Trophoblast cell (in vitro differentiated cells and primary cell): ENCODE data around the gene TMPRSS11B.
A peak's percentile ranks its signal among the peaks of the same experiment; 100 is the strongest.

ENCODE experiments used
- DNase-seq, 2 donors: peaks; one replicate each; pipeline ENCODE4 v3.0.0-alpha.2; 2016
- H2AFZ ChIP-seq: 2 replicates; pipeline ENCODE4 v1.6.1; 2013; ENCODE audit warnings: low read length, moderate library complexity, mild to moderate bottlenecking; ENCODE audit not compliant: insufficient read depth, poor library complexity
- H2AK5ac ChIP-seq: 2 replicates; pipeline ENCODE4 v1.6.1; 2013; ENCODE audit warnings: mild to moderate bottlenecking, low read length
- H2BK120ac ChIP-seq: 2 replicates; pipeline ENCODE4 v1.6.1; 2013; ENCODE audit warnings: low read length, mild to moderate bottlenecking, moderate library complexity; ENCODE audit not compliant: insufficient read depth, poor library complexity
- H2BK12ac ChIP-seq: 2 replicates; pipeline ENCODE4 v1.6.1; 2013; ENCODE audit warnings: mild to moderate bottlenecking, low read length, moderate library complexity
- H2BK5ac ChIP-seq: 2 replicates; pipeline ENCODE4 v1.6.1; 2013; ENCODE audit warnings: low read length, low read depth, moderate library complexity, mild to moderate bottlenecking; ENCODE audit not compliant: poor library complexity
- H3K14ac ChIP-seq: 2 replicates; pipeline ENCODE4 v1.6.1; 2013; ENCODE audit warnings: mild to moderate bottlenecking, low read length
- H3K18ac ChIP-seq: 2 replicates; pipeline ENCODE4 v1.6.1; 2013; ENCODE audit warnings: mild to moderate bottlenecking, low read length
- H3K23ac ChIP-seq: 2 replicates; pipeline ENCODE4 v1.6.1; 2013; ENCODE audit warnings: low read length
- H3K27ac ChIP-seq: 2 replicates; pipeline ENCODE4 v1.5.1; 2013; ENCODE audit warnings: low read depth, mild to moderate bottlenecking, inconsistent platforms, low read length, moderate library complexity
- H3K27me3 ChIP-seq: 2 replicates; pipeline ENCODE4 v1.6.1; 2013; ENCODE audit warnings: inconsistent platforms, mild to moderate bottlenecking, low read length, moderate library complexity; ENCODE audit not compliant: insufficient read depth
- H3K36me3 ChIP-seq, 2 experiments: 1 replicate in 1 of 2; 2 replicates in 1 of 2; pipeline ENCODE4 v1.6.1; 2013; ENCODE audit warnings: low read length in 2 of 2, mild to moderate bottlenecking in 2 of 2, moderate library complexity in 1 of 2; ENCODE audit not compliant: insufficient read depth in 2 of 2, control insufficient read depth in 1 of 2
- H3K4ac ChIP-seq: 2 replicates; pipeline ENCODE4 v1.6.1; 2013; ENCODE audit warnings: low read depth, mild to moderate bottlenecking, low read length, moderate library complexity
- H3K4me1 ChIP-seq, 2 experiments: 1 replicate in 1 of 2; 2 replicates in 1 of 2; pipeline ENCODE4 v1.6.1; 2013; ENCODE audit warnings: low read length in 2 of 2, mild to moderate bottlenecking in 2 of 2, moderate library complexity in 1 of 2; ENCODE audit not compliant: insufficient read depth in 2 of 2, control insufficient read depth in 1 of 2
- H3K4me2 ChIP-seq: 2 replicates; pipeline ENCODE4 v1.6.1; 2013; ENCODE audit warnings: inconsistent platforms, mild to moderate bottlenecking, low read length, moderate library complexity
- H3K4me3 ChIP-seq: 2 replicates; pipeline ENCODE4 v1.5.1; 2013; ENCODE audit warnings: mild to moderate bottlenecking, low read depth, low read length, inconsistent platforms
- H3K79me1 ChIP-seq: one replicate; pipeline ENCODE4 v1.6.1; 2013; ENCODE audit warnings: low read length
- H3K79me2 ChIP-seq: 2 replicates; pipeline ENCODE4 v1.6.1; 2013; ENCODE audit warnings: low read length, mild to moderate bottlenecking; ENCODE audit not compliant: control insufficient read depth, insufficient read depth, poor library complexity
- H3K9ac ChIP-seq: 2 replicates; pipeline ENCODE4 v1.6.1; 2013; ENCODE audit warnings: mild to moderate bottlenecking, low read length
- H3K9me3 ChIP-seq: 2 replicates; pipeline ENCODE4 v1.6.1; 2013; ENCODE audit warnings: low read depth, mild to moderate bottlenecking, control low read depth, inconsistent platforms, low read length; ENCODE audit not compliant: insufficient read depth
- H4K12ac ChIP-seq: 2 replicates; pipeline ENCODE4 v1.6.1; 2013; ENCODE audit warnings: low read depth, mild to moderate bottlenecking, low read length, moderate library complexity
- H4K8ac ChIP-seq: 2 replicates; pipeline ENCODE4 v1.6.1; 2013; ENCODE audit warnings: low read depth, mild to moderate bottlenecking, low read length, moderate library complexity
- H4K91ac ChIP-seq: one replicate; pipeline ENCODE4 v1.6.1; 2013; ENCODE audit warnings: low read depth, mild to moderate bottlenecking, low read length, moderate library complexity
- WGBS: extraction: QIAGEN DNeasy Blood & Tissue Kit; methylation state at CpG from one replicate; pipeline ENCODE4 v1.1.7; 2013; ENCODE audit warnings: missing lambda C conversion rate; ENCODE audit not compliant: insufficient read length, insufficient coverage; ENCODE audit errors: extremely low coverage; 5-methylcytosine and 5-hydroxymethylcytosine counted together

The TMPRSS11B gene

DNA sequence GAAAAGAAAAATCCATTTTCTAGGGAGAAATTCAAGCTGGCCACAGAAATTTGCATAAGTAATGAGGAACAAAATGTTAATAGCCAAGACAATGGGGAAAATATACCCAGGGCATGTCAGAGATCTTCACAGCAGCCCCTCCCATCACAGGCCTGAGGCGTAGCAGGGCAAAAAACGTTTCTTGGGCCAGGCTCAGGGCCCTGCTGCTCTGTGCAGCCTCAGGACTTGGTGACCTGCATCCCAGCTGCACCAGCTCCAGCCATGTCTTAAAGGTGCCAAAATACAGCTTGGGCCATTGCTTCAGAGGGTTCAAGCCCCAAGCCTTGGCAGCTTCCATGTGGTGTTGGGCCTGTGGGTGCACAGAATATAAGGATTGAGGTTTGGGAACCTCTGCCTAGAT, 32.1 kb upstream of the TMPRSS11B start:
- Histone ChIP-seq H3K4me3 (no peak overlapping the region), H3K4me2 (no peak overlapping the region), H2AFZ (no peak overlapping the region), H4K91ac (no peak overlapping the region), H3K23ac (no peak overlapping the region), H3K9ac (no peak overlapping the region), H3K36me3 (no peaks in the 10 kb centered on the region), H3K18ac (no peak overlapping the region), H2BK5ac (no peak overlapping the region), H3K79me1 (peaks cover 1% of the 10 kb centered on the region), H3K4me1 (peaks cover 0 to 2% of the 10 kb centered on the region in 2 experiments), H2AK5ac (no peak overlapping the region), H4K8ac (no peak overlapping the region), H3K4ac (no peak overlapping the region), H3K9me3 (no peaks in the 10 kb centered on the region), H3K27me3 (no peaks in the 10 kb centered on the region), H3K79me2 (no peaks in the 10 kb centered on the region), H2BK12ac (no peak overlapping the region), H3K14ac (no peak overlapping the region), H2BK120ac (no peak overlapping the region), H4K12ac (no peak overlapping the region), H3K27ac (no peak overlapping the region)
- DNase-seq = no peak
- WGBS = no CpG with 5 or more reads among the region's 2 CpGs

DNA sequence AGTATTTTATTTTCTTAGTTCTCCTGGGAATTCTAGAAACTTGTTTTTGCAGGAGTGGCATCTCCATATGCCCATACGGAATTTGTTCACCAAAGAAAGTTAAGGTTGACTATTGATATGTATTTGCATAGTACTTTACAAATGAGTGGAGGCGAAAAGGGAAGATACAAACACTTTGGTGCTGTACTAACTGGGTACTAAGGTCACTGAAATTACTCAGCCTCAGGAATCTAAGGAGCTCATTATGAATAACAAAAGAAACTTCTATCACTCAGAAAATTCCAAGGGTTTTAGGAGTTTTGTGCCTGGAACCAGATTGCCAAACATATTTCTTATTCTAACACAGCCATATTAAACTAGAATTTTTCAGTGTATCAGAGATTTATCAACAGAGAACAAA, 27.4 kb upstream of the TMPRSS11B start:
- H4K91ac ChIP-seq = no peak overlapping the region
- H3K79me2 ChIP-seq = no peaks in the 10 kb centered on the region
- H2BK12ac ChIP-seq = no peak overlapping the region
- peaks cover 3% of the 10 kb centered on the region for H3K79me1 ChIP-seq
- H3K36me3 ChIP-seq = no peaks in the 10 kb centered on the region
- H3K9ac ChIP-seq = no peak overlapping the region
- peaks cover 0 to 2% of the 10 kb centered on the region in 2 experiments for H3K4me1 ChIP-seq
- H3K23ac ChIP-seq = no peak overlapping the region
- no peak overlapping the region for H2BK5ac ChIP-seq
- H3K9me3 ChIP-seq = no peaks in the 10 kb centered on the region
- H3K4ac ChIP-seq = no peak overlapping the region
- peak in 1 of 2 donors; percentile 33 for DNase-seq
- no peak overlapping the region for H4K8ac ChIP-seq
- no peaks in the 10 kb centered on the region for H3K27me3 ChIP-seq
- no peak overlapping the region for H3K14ac ChIP-seq
- H3K4me2 ChIP-seq = no peak overlapping the region
- no peak overlapping the region for H3K27ac ChIP-seq
- H2AK5ac ChIP-seq = no peak overlapping the region
- no peak overlapping the region for H4K12ac ChIP-seq
- no peak overlapping the region for H2AFZ ChIP-seq
- H2BK120ac ChIP-seq = no peak overlapping the region
- H3K4me3 ChIP-seq = no peak overlapping the region
- H3K18ac ChIP-seq = no peak overlapping the region
- no CpG with 5 or more reads among the region's 2 CpGs for WGBS

DNA sequence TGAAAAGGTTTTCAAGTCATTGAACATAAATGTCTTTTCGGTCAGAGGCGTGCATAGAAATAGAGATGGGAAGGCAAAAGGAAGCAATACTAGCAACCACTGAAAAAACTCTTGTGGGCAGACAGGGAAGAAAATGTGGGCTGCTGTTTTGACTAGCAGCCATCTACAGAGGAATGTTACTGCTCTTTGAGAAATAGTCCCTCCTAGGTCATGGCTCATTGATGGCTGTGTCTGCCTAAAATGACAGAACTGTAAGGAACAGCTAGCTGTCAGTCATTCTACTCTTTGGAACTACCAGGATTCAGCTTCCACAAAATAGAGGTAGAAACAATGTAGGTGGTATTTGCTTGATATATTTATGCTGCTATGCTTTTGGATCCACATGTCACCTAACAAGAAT, 26.9 kb upstream of the TMPRSS11B start:
- H3K79me1 ChIP-seq = peaks cover 3% of the 10 kb centered on the region
- H3K27me3 ChIP-seq = no peaks in the 10 kb centered on the region
- peak overlapping the region; percentile 66 for H3K4me2 ChIP-seq
- H4K91ac ChIP-seq = no peak overlapping the region
- H2BK120ac ChIP-seq = no peak overlapping the region
- no peak overlapping the region for H4K8ac ChIP-seq
- H3K9me3 ChIP-seq = no peaks in the 10 kb centered on the region
- H2AK5ac ChIP-seq = no peak overlapping the region
- no peak overlapping the region for H3K4ac ChIP-seq
- no CpG with 5 or more reads among the region's 2 CpGs for WGBS
- H4K12ac ChIP-seq = no peak overlapping the region
- no peak overlapping the region for H3K18ac ChIP-seq
- H3K36me3 ChIP-seq = no peaks in the 10 kb centered on the region
- no peak overlapping the region for H2BK5ac ChIP-seq
- H3K23ac ChIP-seq = no peak overlapping the region
- peak in 1 of 2 donors; percentile 7 for DNase-seq
- H3K4me3 ChIP-seq = no peak overlapping the region
- no peak overlapping the region for H3K14ac ChIP-seq
- no peak overlapping the region for H2AFZ ChIP-seq
- no peak overlapping the region for H2BK12ac ChIP-seq
- peaks cover 0 to 2% of the 10 kb centered on the region in 2 experiments for H3K4me1 ChIP-seq
- H3K27ac ChIP-seq = peak overlapping the region; percentile 3
- no peak overlapping the region for H3K9ac ChIP-seq
- no peaks in the 10 kb centered on the region for H3K79me2 ChIP-seq

DNA sequence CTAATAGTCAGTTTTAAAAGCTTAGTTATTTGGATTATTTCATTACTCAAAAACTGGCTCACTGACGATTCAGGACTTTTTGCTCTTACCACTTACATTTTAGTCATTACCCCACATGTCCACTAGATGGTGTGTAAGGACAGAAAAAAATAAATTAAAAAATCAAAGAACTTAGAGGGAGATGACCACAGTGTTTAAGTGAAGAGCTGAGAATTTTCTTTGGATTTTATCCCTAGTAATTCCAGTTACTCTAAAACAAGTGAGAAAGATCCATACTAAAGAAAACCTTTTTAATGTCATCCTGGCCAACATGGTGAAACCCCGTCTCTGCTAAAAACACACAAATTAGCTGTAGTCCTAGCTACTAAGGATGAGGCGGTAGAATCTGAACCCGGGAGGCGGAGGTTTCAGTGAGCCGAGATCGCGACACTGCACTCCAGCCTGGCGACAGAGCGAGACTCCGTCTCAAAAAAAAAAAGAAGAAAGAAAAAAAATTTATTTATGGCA, 26.4 kb upstream of the TMPRSS11B start:
- H3K9ac ChIP-seq = no peak overlapping the region
- H3K79me2 ChIP-seq = no peaks in the 10 kb centered on the region
- no peaks in the 10 kb centered on the region for H3K36me3 ChIP-seq
- WGBS = no CpG with 5 or more reads among the region's 11 CpGs
- no peak overlapping the region for H2BK12ac ChIP-seq
- H3K4ac ChIP-seq = no peak overlapping the region
- no peak overlapping the region for H4K8ac ChIP-seq
- peak in 1 of 2 donors; percentile 72 for DNase-seq
- H3K4me3 ChIP-seq = no peak overlapping the region
- peak overlapping the region; percentile 66 for H3K4me2 ChIP-seq
- no peak overlapping the region for H2BK120ac ChIP-seq
- H4K12ac ChIP-seq = no peak overlapping the region
- no peak overlapping the region for H3K14ac ChIP-seq
- no peak overlapping the region for H2AK5ac ChIP-seq
- H3K18ac ChIP-seq = no peak overlapping the region
- no peak overlapping the region for H2AFZ ChIP-seq
- H3K27ac ChIP-seq = peak overlapping the region; percentile 4
- H2BK5ac ChIP-seq = peak overlapping the region; percentile 40
- H4K91ac ChIP-seq = peak overlapping the region; percentile 6
- H3K4me1 ChIP-seq = peaks cover 0 to 2% of the 10 kb centered on the region in 2 experiments
- H3K9me3 ChIP-seq = no peaks in the 10 kb centered on the region
- no peak overlapping the region for H3K23ac ChIP-seq
- peaks cover 3% of the 10 kb centered on the region for H3K79me1 ChIP-seq
- H3K27me3 ChIP-seq = no peaks in the 10 kb centered on the region
